Adrenal gland (tissue), 12 donors: Measurements from ENCODE around the gene SELENOM. TPM values are rescaled to one million over a fixed set of nuclear protein-coding genes. Genes with fewer than 3 reads are reported as not detected.

Experiments used
- DNase-seq, 7 donors: peaks; one replicate each; pipeline ENCODE4 v3.0.0-alpha.2; 2019 to 2020
- H3K27ac ChIP-seq, 5 donors: fragments of 200-600 bp; sonication (generic) in 4 of 5; 1 replicate in 3 of 5; 2 replicates in 2 of 5; pipeline versions ENCODE4 v1.5.1 to v1.8.0; 2016 to 2020; ENCODE audit warnings: mild to moderate bottlenecking in 1 of 5
- H3K27me3 ChIP-seq: fragments of 200-600 bp; 2 replicates; pipeline ENCODE4 v1.8.0; 2021
- H3K36me3 ChIP-seq, 2 donors: fragments of 200-600 bp; replicated peaks in 1 of 2; 1 replicate in 1 of 2; 2 replicates in 1 of 2; pipeline versions ENCODE4 v1.5.1 to v1.8.0; 2018 to 2022
- H3K4me1 ChIP-seq, 2 donors: fragments of 200-600 bp; replicated peaks in 1 of 2; 1 replicate in 1 of 2; 2 replicates in 1 of 2; pipeline versions ENCODE4 v1.5.1 to v1.8.0; 2018 to 2021
- H3K4me3 ChIP-seq, 4 donors: fragments of 200-600 bp; sonication (generic) in 3 of 4; one replicate each; pipeline ENCODE4 v1.5.1; 2016 to 2018
- H3K9me3 ChIP-seq, 3 donors: fragments of 200-600 bp; sonication (generic) in 1 of 3; replicated peaks in 1 of 3; 1 replicate in 2 of 3; 2 replicates in 1 of 3; pipeline versions ENCODE4 v1.5.1 to v1.8.0; 2016 to 2021
- CTCF ChIP-seq, 6 experiments: fragments of 450-650 bp in 4 of 6; fragments of 200-600 bp in 2 of 6; sonication (generic) in 1 of 6; IDR thresholded peaks; 1 replicate in 5 of 6; 2 replicates in 1 of 6; pipeline versions ENCODE4 v1.5.1 to v1.8.0; 2016 to 2021; ENCODE audit warnings: antibody characterized with exemption in 6 of 6, mild to moderate bottlenecking in 2 of 6, moderate library complexity in 1 of 6
- POLR2A ChIP-seq, 2 donors: fragments of 450-650 bp; IDR thresholded peaks; one replicate each; pipeline ENCODE4 v1.6.1; 2017; ENCODE audit warnings: antibody characterized with exemption in 2 of 2, mild to moderate bottlenecking in 2 of 2, moderate library complexity in 1 of 2
- WGBS, 4 donors: extraction: QIAGEN DNeasy Blood & Tissue Kit in 2 of 4; methylation state at CpG; one replicate each; pipeline versions ENCODE4 v1.1.5 to v1.1.7; 2013 to 2017; 5-methylcytosine and 5-hydroxymethylcytosine counted together
- intact Hi-C, 2 donors: fragments of 100-400 bp; cut with DNase I; formaldehyde crosslinking; loops; one replicate each; pipeline versions ENCODE4 v1.14.1 to v1.15.0; 2022 to 2023
- polyA plus RNA-seq, 3 donors: library from polyadenylated mRNA; stranded (reverse); fragments of 200-250 nt in 2 of 3; fragments of 350-450 nt in 1 of 3; fragmentation: Illumina TruSeq in 1 of 3; extraction: RNeasy Lipid Tissue Mini Kit (QIAGEN cat#74804) in 1 of 3; gene quantifications; one replicate each; pipeline ENCODE4 v1.2.3, GENCODE V29; 2013 to 2014
- total RNA-seq, 9 donors: library from RNA; depleted of rRNA in 4 of 9; stranded (reverse); fragments of >200 nt in 4 of 9; fragments of 120-200 nt in 1 of 9; fragmentation: NEBNext Ultra II Directional in 1 of 9; extraction: Animal tissue kit (Norgen Biotek cat#: 25700) in 1 of 9; gene quantifications; one replicate each; pipeline versions ENCODE4 v1.1.0 to v1.2.4, GENCODE V29; 2013 to 2023
- donor health status: healthy with polysubstance abuse.
- donor health status: Bipolar disorder and iron deficiency.
- donor health status: DM: yes; HTN: yes; CAD: no.
- donor health status: DM: no; HTN: no; CAD: no.
- donor health status: DM: no; HTN: no; CAD: no.
- donor health status: DM: yes; HTN: yes; CAD: no.

The SELENOM gene
- total and polyA plus RNA-seq, 12 donors: 6.6 to 546 (median 121) TPM

GRCh38 chr22:31088233-31088986 lies 19.0 kb downstream of the SELENOM start:
- intact Hi-C loops: loop anchor here (5.0 kb wide), 4 partner anchors 59 to 144 kb away; partner anchors contain the start of genes MORC2 (in 1 of the 2) and TUG1 (in 1 of the 2)
- no peak for TF ChIP-seq CTCF (IDR thresholded peaks at IDR 0.05)
- no peak for TF ChIP-seq POLR2A (IDR thresholded peaks at IDR 0.05)
- Histone ChIP-seq H3K36me3 (peaks cover 0 to 52% of the 10 kb centered on the region in 2 donors), H3K27me3 (no peaks in the 10 kb centered on the region), H3K9me3 (no peaks in the 10 kb centered on the region), H3K4me1 (peaks cover 0 to 19% of the 10 kb centered on the region in 2 donors), H3K27ac (peak overlapping the region in 1 of 5 donors; percentile 37), H3K4me3 (no peak overlapping the region)
- WGBS, 4 donors: 90 to 96% (median 92%) methylated on average over 16 to 26 of the region's 26 CpGs
- DNase-seq: peak in 2 of 7 donors; percentile 15 to 50

GRCh38 chr22:31087744-31088215 lies 19.6 kb downstream of the SELENOM start:
- H3K27me3 ChIP-seq: no peaks in the 10 kb centered on the region
- peaks cover 0 to 24% of the 10 kb centered on the region in 2 donors for H3K4me1 ChIP-seq
- H3K27ac ChIP-seq: peak overlapping the region in 1 of 5 donors; percentile 90
- WGBS, 4 donors: 90 to 95% (median 90%) methylated on average over 14 to 21 of the region's 21 CpGs
- no peak overlapping the region for H3K4me3 ChIP-seq
- intact Hi-C loops: loop anchor here (5.0 kb wide), 4 partner anchors 60 to 145 kb away; partner anchors contain the start of genes MORC2 (in 1 of the 2) and TUG1 (in 1 of the 2)
- no peaks in the 10 kb centered on the region for H3K9me3 ChIP-seq
- TF ChIP-seq POLR2A (IDR thresholded peaks at IDR 0.05) (no peak), CTCF (IDR thresholded peaks at IDR 0.05) (no peak)
- peaks cover 0 to 47% of the 10 kb centered on the region in 2 donors for H3K36me3 ChIP-seq
- DNase-seq: peak in 1 of 7 donors; percentile 13

- Histone ChIP-seq H3K4me3 (no peak overlapping the region), H3K27ac (peak overlapping the region in 1 of 5 donors; percentile 90)
These were observed 20.6 kb downstream of the SELENOM start for GRCh38 chr22:31086703-31087330.

More at GRCh38 chr22:31086703-31087330, 20.6 kb downstream of the SELENOM start:
- no peaks in the 10 kb centered on the region for H3K27me3 ChIP-seq
- WGBS, 4 donors: 74 to 80% (median 75%) methylated on average over 6 to 8 of the region's 8 CpGs
- no peaks in the 10 kb centered on the region for H3K9me3 ChIP-seq
- intact Hi-C loops: loop anchor here (5.0 kb wide), 4 partner anchors 60 to 145 kb away; partner anchors contain the start of genes MORC2 (in 1 of the 2) and TUG1 (in 1 of the 2)
- peaks cover 0 to 24% of the 10 kb centered on the region in 2 donors for H3K4me1 ChIP-seq
- TF ChIP-seq CTCF (IDR thresholded peaks at IDR 0.05) (no peak), POLR2A (IDR thresholded peaks at IDR 0.05) (no peak)
- no peak for DNase-seq
- peaks cover 0 to 38% of the 10 kb centered on the region in 2 donors for H3K36me3 ChIP-seq
